PC-9 (cell line): ENCODE measurements around the gene ELMO1. TPM values are rescaled to one million over a fixed set of nuclear protein-coding genes. Genes with fewer than 3 reads are reported as not detected.

Experiments used
- BruUV-seq: library from RNA; stranded (reverse); fragments of 400-500 nt; replicated peaks from 2 replicates; lab custom pipeline; 2021; lab: Mats Ljungman, UMichigan
- CTCF ChIA-PET: fragments of 300-600 bp; sonication (Branson Sonifier 250); formaldehyde crosslinking; loops from one replicate; lab custom pipeline; 2022; ENCODE audit warnings: antibody characterized with exemption; lab: Charles Lee
- POLR2A ChIA-PET: fragments of 300-600 bp; sonication (Branson Sonifier 250); formaldehyde crosslinking; loops from one replicate; lab custom pipeline; 2022; ENCODE audit warnings: antibody characterized with exemption; ENCODE audit not compliant: unreplicated experiment; lab: Charles Lee
- DNase-seq, 2 experiments: peaks; one replicate each; pipeline versions ENCODE4 v3.0.0 to v3.0.0-alpha.2; 2015 to 2022; ENCODE audit warnings: mixed read lengths in 1 of 2
- H2AFZ ChIP-seq: fragments of 200-600 bp; sonication (generic); 2 replicates; pipeline ENCODE4 v1.8.1; 2017; ENCODE audit warnings: antibody characterized with exemption
- H3F3A ChIP-seq: fragments of 200-600 bp; sonication (generic); 2 replicates; pipeline ENCODE4 v1.8.1; 2017; ENCODE audit warnings: antibody characterized with exemption, mild to moderate bottlenecking, low read depth; ENCODE audit not compliant: insufficient read depth
- H3K27ac ChIP-seq: fragments of 200-600 bp; sonication (generic); 2 replicates; pipeline ENCODE4 v1.6.1; 2016; ENCODE audit warnings: mixed run types
- H3K27me3 ChIP-seq: fragments of 200-600 bp; sonication (generic); 2 replicates; pipeline ENCODE4 v1.6.1; 2016; ENCODE audit warnings: low read depth, mixed run types; ENCODE audit not compliant: insufficient read depth
- H3K36me3 ChIP-seq: fragments of 200-600 bp; sonication (generic); 2 replicates; pipeline ENCODE4 v1.6.1; 2016; ENCODE audit warnings: low read depth, mixed run types
- H3K4me1 ChIP-seq: fragments of 200-600 bp; sonication (generic); replicated peaks from 2 replicates; pipeline ENCODE4 v1.6.1; 2016; ENCODE audit warnings: mixed run types; ENCODE audit not compliant: insufficient read depth
- H3K4me2 ChIP-seq: fragments of 200-600 bp; sonication (generic); 2 replicates; pipeline ENCODE4 v1.6.1; 2017; ENCODE audit warnings: mixed run types
- H3K4me3 ChIP-seq: fragments of 200-600 bp; sonication (generic); 2 replicates; pipeline ENCODE4 v1.6.1; 2016; ENCODE audit warnings: mixed run types
- H3K79me2 ChIP-seq: fragments of 200-600 bp; sonication (generic); 2 replicates; pipeline ENCODE4 v1.6.1; 2017; ENCODE audit warnings: low read depth, mixed run types
- H3K9me2 ChIP-seq: fragments of 200-600 bp; sonication (generic); 2 replicates; pipeline ENCODE4 v1.8.1; 2017; ENCODE audit warnings: mild to moderate bottlenecking; ENCODE audit not compliant: insufficient read depth
- H3K9me3 ChIP-seq: fragments of 200-600 bp; sonication (generic); 2 replicates; pipeline ENCODE4 v1.8.1; 2016; ENCODE audit warnings: low read depth; ENCODE audit not compliant: insufficient read depth
- H4K20me1 ChIP-seq: fragments of 200-600 bp; sonication (generic); 2 replicates; pipeline ENCODE4 v1.8.1; 2017; ENCODE audit not compliant: insufficient read depth
- CTCF ChIP-seq: fragments of 200-600 bp; sonication (generic); conservative IDR thresholded peaks from 2 replicates; pipeline ENCODE4 v1.6.1; 2017; ENCODE audit warnings: mixed run types, antibody characterized with exemption, mild to moderate bottlenecking, moderate library complexity
- EZH2 ChIP-seq: fragments of 200-600 bp; sonication (generic); IDR thresholded peaks from 2 replicates; pipeline ENCODE4 v1.8.0; 2017; ENCODE audit warnings: antibody characterized with exemption, low read depth
- intact Hi-C: fragments of 100-400 bp; cut with micrococcal nuclease; formaldehyde crosslinking; loops from one replicate; pipeline ENCODE4 v1.10.0; 2022; ENCODE audit not compliant: unreplicated experiment
- total RNA-seq: library from RNA; stranded (reverse); gene quantifications from 2 replicates; pipeline ENCODE4 v1.2.3, GENCODE V29; 2021

Gene ELMO1
- total RNA-seq, 1 experiment from 2014 or later = 4.8 TPM

- BruUV-seq = no TSS peak
- H2AFZ ChIP-seq = no peak overlapping the region
- no peak for DNase-seq
- H3K9me2 ChIP-seq = no peaks in the 10 kb centered on the region
- H3K36me3 ChIP-seq = no peaks in the 10 kb centered on the region
- TF ChIP-seq EZH2 (no peak), CTCF (no peak)
- intact Hi-C loops = no loop called here
- peaks cover 12% of the 10 kb centered on the region; the same call in 1 of the 2 replicates for H3K27me3 ChIP-seq
- H4K20me1 ChIP-seq = no peaks in the 10 kb centered on the region
- no peak overlapping the region for H3K4me2 ChIP-seq
- ChIA-PET POLR2A (no interaction called here), CTCF (no interaction called here)
- H3K79me2 ChIP-seq = no peaks in the 10 kb centered on the region
- H3K4me1 ChIP-seq = no peaks in the 10 kb centered on the region
- H3K9me3 ChIP-seq = no peaks in the 10 kb centered on the region
- no peak overlapping the region for H3K27ac ChIP-seq
- H3F3A ChIP-seq = no peaks in the 10 kb centered on the region
- no peak overlapping the region for H3K4me3 ChIP-seq
These were observed 39.6 kb upstream of the ELMO1 start for GRCh38 chr7:37488163-37488764.

- Histone ChIP-seq H3F3A (no peaks in the 10 kb centered on the region), H3K36me3 (no peaks in the 10 kb centered on the region), H3K4me2 (no peak overlapping the region), H3K4me3 (no peak overlapping the region), H3K9me2 (no peaks in the 10 kb centered on the region), H3K9me3 (no peaks in the 10 kb centered on the region), H4K20me1 (no peaks in the 10 kb centered on the region), H2AFZ (no peak overlapping the region), H3K79me2 (no peaks in the 10 kb centered on the region), H3K27me3 (peaks cover 12% of the 10 kb centered on the region; the same call in 1 of the 2 replicates), H3K4me1 (no peaks in the 10 kb centered on the region), H3K27ac (no peak overlapping the region)
- intact Hi-C loops = no loop called here
- ChIA-PET POLR2A (no interaction called here), CTCF (no interaction called here)
- TF ChIP-seq CTCF (no peak), EZH2 (no peak)
- no TSS peak for BruUV-seq
- no peak for DNase-seq
These were observed 35.9 kb upstream of the ELMO1 start for GRCh38 chr7:37484426-37485073.

- H3K9me2 ChIP-seq = no peaks in the 10 kb centered on the region
- no peaks in the 10 kb centered on the region for H4K20me1 ChIP-seq
- peaks cover 12% of the 10 kb centered on the region; the same call in 1 of the 2 replicates for H3K27me3 ChIP-seq
- intact Hi-C loops = no loop called here
- no peak overlapping the region for H2AFZ ChIP-seq
- H3K4me1 ChIP-seq = no peaks in the 10 kb centered on the region
- H3K9me3 ChIP-seq = no peaks in the 10 kb centered on the region
- no peak overlapping the region for H3K4me3 ChIP-seq
- H3F3A ChIP-seq = no peaks in the 10 kb centered on the region
- H3K36me3 ChIP-seq = no peaks in the 10 kb centered on the region
- no peak for DNase-seq
- CTCF ChIA-PET = no interaction called here
- no peak overlapping the region for H3K27ac ChIP-seq
- no peaks in the 10 kb centered on the region for H3K79me2 ChIP-seq
- BruUV-seq = no TSS peak
- POLR2A ChIA-PET = no interaction called here
- TF ChIP-seq CTCF (no peak), EZH2 (no peak)
- no peak overlapping the region for H3K4me2 ChIP-seq
These were observed 35.0 kb upstream of the ELMO1 start for GRCh38 chr7:37483627-37484026.
